Measurements from ENCODE around the gene UBAC2. TPM values are rescaled to one million over a fixed set of nuclear protein-coding genes. Genes with fewer than 3 reads are reported as not detected.

The UBAC2 gene
- polyA plus RNA-seq (ENCODE audit: insufficient read length in 4 of 4) = 100 to 1,000 TPM in 3 of 4 donors, 10 to 100 TPM in 1; 92.5 to 113 (median 110) TPM

- DNase-seq (ENCODE audit: low read depth in 4 of 4, low spot score in 3 of 4) = peak; percentile 93 to 95 (median 94)
Measured at GRCh38 chr13:99200432-99201167, at the start of gene UBAC2. Gene UBAC2, plus strand, starts transcription at chr13:99200854. Its CDS starts 55 bp downstream, at chr13:99200909.

- DNase-seq (ENCODE audit: low read depth in 4 of 4, low spot score in 3 of 4) = no peak
Measured at GRCh38 chr13:99151516-99151915, 49.1 kb upstream of the UBAC2 start.

- DNase-seq (ENCODE audit: low read depth in 4 of 4, low spot score in 3 of 4) = no peak
Measured at GRCh38 chr13:99153219-99153618, 47.4 kb upstream of the UBAC2 start.

- no peak for DNase-seq (ENCODE audit: low read depth in 4 of 4, low spot score in 3 of 4)
Measured at GRCh38 chr13:99154064-99154463, 46.6 kb upstream of the UBAC2 start.

GRCh38 chr13:99155821-99156220 is 44.8 kb upstream of the UBAC2 start:
- DNase-seq (ENCODE audit: low read depth in 4 of 4, low spot score in 3 of 4) = no peak

- DNase-seq (ENCODE audit: low read depth in 4 of 4, low spot score in 3 of 4) = no peak
Measured at GRCh38 chr13:99157046-99157445, 43.6 kb upstream of the UBAC2 start.

GRCh38 chr13:99158846-99159245 is 41.8 kb upstream of the UBAC2 start:
- DNase-seq (ENCODE audit: low read depth in 4 of 4, low spot score in 3 of 4) = no peak

- DNase-seq (ENCODE audit: low read depth in 4 of 4, low spot score in 3 of 4) = no peak
Measured at GRCh38 chr13:99159331-99160061, 41.2 kb upstream of the UBAC2 start.

GRCh38 chr13:99160415-99160814 is 40.2 kb upstream of the UBAC2 start:
- no peak for DNase-seq (ENCODE audit: low read depth in 4 of 4, low spot score in 3 of 4)

GRCh38 chr13:99161512-99161911 is 39.1 kb upstream of the UBAC2 start:
- no peak for DNase-seq (ENCODE audit: low read depth in 4 of 4, low spot score in 3 of 4)

- DNase-seq (ENCODE audit: low read depth in 4 of 4, low spot score in 3 of 4) = no peak
Measured at GRCh38 chr13:99162567-99163361, 37.9 kb upstream of the UBAC2 start.

- DNase-seq (ENCODE audit: low read depth in 4 of 4, low spot score in 3 of 4) = no peak
Measured at GRCh38 chr13:99164226-99164625, 36.4 kb upstream of the UBAC2 start.

- no peak for DNase-seq (ENCODE audit: low read depth in 4 of 4, low spot score in 3 of 4)
Measured at GRCh38 chr13:99165753-99166587, 34.7 kb upstream of the UBAC2 start.

GRCh38 chr13:99172951-99173350 is 27.7 kb upstream of the UBAC2 start:
- DNase-seq (ENCODE audit: low read depth in 4 of 4, low spot score in 3 of 4) = no peak

- no peak for DNase-seq (ENCODE audit: low read depth in 4 of 4, low spot score in 3 of 4)
Measured at GRCh38 chr13:99173606-99174005, 27.0 kb upstream of the UBAC2 start.

GRCh38 chr13:99174533-99175100 is 26.0 kb upstream of the UBAC2 start:
- DNase-seq (ENCODE audit: low read depth in 4 of 4, low spot score in 3 of 4) = no peak

- peak in 3 of 4 donors; percentile 56 to 74 (median 65) for DNase-seq (ENCODE audit: low read depth in 4 of 4, low spot score in 3 of 4)
Measured at GRCh38 chr13:99176309-99177276, 24.1 kb upstream of the UBAC2 start.

GRCh38 chr13:99178636-99179035 is 22.0 kb upstream of the UBAC2 start:
- DNase-seq (ENCODE audit: low read depth in 4 of 4, low spot score in 3 of 4) = no peak

GRCh38 chr13:99179460-99179859 is 21.2 kb upstream of the UBAC2 start:
- DNase-seq (ENCODE audit: low read depth in 4 of 4, low spot score in 3 of 4) = no peak

Data from right renal pelvis (tissue), 4 donors.